ENCODE data around the gene GP1BB.

The GP1BB gene

DNA sequence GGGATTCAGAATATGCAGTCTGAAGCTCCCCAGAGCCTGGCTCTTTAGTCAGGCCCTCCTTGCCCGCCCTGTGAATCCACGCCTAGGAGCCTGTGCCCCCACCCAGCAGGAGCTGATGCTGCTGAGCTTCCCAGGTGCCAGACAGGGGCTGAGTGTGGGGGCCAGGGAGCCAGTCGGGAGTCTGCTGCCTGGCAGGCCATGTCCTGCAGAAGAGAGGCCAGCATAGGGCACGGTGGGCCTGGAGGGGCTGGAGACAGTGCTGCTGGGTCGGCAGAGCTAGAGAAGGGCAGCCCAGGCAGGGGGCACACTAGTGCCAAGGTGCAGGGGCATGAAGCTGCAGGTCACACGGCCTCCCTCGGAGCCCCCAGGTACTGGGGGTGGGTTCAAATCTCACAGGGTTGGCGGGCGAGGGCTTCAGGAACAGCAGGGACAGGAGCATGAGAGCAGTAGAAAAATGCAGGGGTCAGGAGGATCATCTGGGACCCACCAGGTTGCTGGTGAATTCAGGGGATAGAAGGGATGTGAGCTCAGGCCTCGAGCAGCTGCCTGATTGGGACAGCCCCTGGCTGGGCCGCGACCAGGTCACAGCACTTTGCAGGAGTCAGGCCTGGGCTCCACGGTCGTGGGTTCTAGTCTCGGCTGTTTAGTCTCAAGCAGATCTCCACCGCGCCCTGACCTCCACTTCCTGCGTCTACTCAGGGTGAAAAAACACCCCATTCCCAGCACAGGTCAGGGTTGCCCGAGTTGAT, 13.1 kb upstream of the GP1BB start:
- intact Hi-C loops (cut with DNase I): loop anchor here (10.0 kb wide), 1 partner anchor 755 kb away; no protein-coding TSS in a partner anchor
- peak in 3 of 10 donors; percentile 62 to 80 (median 70) for DNase-seq

GRCh38 chr22:19710769-19711106, 12.6 kb upstream of the GP1BB start:
- peak in 2 of 10 donors; percentile 42 to 66 for DNase-seq
- intact Hi-C loops (cut with DNase I): loop anchor here (10.0 kb wide), 1 partner anchor 756 kb away; no protein-coding TSS in a partner anchor

DNA sequence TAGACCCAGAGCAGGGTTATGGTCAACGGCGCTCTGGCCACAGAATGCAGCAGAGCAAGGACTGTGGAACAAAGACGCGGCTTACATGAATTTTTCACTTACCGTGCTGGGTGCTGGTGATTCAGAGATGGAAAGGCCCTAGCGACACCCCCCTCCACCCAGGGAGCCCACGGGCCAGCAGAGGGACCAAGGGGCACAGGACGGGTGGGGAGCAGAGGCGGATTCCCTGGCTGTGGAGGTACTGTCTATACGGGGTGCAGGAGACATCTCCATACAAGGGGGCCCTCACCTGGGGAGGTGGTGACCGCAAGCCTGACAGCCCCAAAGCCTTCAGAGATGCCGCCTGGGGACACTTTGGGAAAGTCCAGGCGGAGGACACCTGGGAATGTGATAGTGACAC, 10.1 kb upstream of the GP1BB start:
- intact Hi-C loops (cut with DNase I): loop anchor here (10.0 kb wide), 1 partner anchor 758 kb away; no protein-coding TSS in a partner anchor
- no peak for DNase-seq

- intact Hi-C loops (cut with DNase I): loop anchor here (10.0 kb wide), 1 partner anchor 759 kb away; no protein-coding TSS in a partner anchor
- no peak for DNase-seq
Observed at GRCh38 chr22:19713650-19714311, 9.6 kb upstream of the GP1BB start.

DNA sequence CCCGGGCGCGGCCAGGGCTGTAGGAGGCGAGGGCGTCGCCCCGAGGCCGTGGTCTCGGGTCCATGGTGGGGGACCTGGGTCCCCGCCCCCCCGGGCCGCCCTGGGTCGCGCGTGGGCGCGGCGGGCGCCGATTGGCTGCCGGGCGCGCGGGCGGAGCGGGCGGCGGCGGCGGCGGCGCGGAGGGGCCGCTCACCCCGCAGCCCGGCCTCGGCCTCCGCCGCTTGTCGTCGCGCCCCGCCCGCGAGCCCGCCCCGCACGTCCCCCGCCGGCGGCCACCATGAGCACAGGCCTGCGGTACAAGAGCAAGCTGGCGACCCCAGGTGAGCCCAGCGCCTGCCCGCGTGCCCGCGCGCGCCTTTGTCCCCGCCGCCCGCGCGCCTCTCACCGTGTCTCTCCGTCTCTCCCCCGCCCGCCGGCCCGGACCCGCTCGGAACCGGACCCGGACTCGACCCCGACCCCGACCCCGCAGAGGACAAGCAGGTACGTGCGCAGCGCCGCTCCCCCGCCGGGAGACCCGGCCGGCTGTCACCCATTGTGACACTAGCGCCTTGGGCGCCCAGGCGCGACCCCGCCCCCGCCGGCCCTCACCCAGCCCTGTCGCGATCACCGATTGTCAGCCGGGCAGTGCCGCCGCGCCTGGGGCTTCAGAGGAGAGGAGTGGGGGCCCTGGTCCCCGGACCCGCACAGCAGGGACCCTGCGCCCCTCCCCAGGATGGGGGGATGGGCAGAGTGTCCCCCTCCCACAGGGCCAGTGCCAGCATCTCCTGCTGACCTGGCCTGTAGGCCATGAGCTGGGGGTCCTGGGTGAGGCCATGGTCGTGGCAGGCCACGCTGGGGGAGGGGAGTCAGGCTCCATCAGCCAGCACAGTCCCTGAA, 8.8 kb upstream of the GP1BB start, which contains the start of gene SEPTIN5:
TSS of gene SEPTIN5 (plus strand) at position 192 of the 876 bp plus-strand sequence. CDS start at position 278, 86 bp downstream.
- intact Hi-C loops (cut with DNase I): loop anchor here (5.0 to 10.0 kb wide), 2 partner anchors 37 to 760 kb away; no protein-coding TSS in a partner anchor
- DNase-seq: peak in 1 of 10 donors; percentile 89

DNA sequence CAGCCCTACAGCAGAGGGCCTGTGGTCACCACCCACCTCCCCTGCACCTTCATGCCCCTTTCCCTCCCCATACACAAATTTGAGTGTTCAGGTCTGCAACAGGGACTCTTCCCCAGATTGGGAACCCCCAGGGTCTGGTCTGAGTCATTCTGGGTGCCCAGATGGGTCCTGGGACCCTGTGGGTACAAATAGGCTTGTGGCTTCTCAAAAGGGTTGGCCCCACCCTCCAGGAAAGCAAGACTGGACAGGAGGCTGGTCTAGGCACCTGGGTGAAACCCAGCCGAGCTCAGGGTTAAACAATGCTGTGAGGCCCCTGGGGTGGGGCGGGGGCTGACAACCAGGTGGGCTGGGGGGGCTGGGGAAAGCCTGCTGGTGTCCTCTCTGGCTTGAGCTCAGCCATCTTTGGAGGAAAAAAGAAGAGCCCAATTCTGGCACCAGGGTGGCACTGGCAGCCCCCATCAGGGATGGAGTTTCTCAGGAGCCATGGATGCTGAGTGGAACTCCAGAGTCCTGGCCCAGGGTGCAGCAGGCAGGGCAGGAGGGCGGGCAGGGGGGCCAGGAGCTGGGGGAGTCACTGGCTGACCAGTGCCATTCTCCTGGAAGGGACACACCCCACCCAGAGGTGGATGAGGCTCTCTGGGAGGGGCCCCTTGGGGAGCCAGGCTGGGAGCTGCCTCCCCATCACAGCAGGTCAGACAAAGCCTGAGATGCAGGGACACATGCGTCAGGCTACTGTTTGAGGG, 8.0 kb upstream of the GP1BB start:
- no peak for DNase-seq
- intact Hi-C loops (cut with DNase I): loop anchor here (5.0 to 10.0 kb wide), 2 partner anchors 38 to 761 kb away; no protein-coding TSS in a partner anchor

GRCh38 chr22:19716041-19716828, 7.1 kb upstream of the GP1BB start:
- no peak for DNase-seq
- intact Hi-C loops (cut with DNase I): loop anchor here (5.0 to 10.0 kb wide), 2 partner anchors 39 to 761 kb away; no protein-coding TSS in a partner anchor

DNA sequence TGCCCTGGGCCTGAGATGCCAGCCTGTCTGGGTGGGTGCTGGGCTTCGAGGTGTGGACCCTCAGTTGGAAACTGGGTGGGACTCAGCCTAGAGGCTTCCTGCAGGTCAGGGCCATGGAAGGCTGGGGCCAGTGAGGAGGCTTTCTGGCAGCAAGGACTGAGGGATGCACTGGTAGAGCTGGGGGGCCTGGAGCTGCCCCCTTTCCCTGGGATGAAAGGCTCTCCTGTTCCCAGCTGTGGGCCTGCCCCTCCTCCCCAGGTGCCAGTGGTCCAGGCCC, 6.6 kb upstream of the GP1BB start:
- intact Hi-C loops (cut with DNase I): loop anchor here (5.0 to 10.0 kb wide), 2 partner anchors 39 to 762 kb away; no protein-coding TSS in a partner anchor
- no peak for DNase-seq

DNA sequence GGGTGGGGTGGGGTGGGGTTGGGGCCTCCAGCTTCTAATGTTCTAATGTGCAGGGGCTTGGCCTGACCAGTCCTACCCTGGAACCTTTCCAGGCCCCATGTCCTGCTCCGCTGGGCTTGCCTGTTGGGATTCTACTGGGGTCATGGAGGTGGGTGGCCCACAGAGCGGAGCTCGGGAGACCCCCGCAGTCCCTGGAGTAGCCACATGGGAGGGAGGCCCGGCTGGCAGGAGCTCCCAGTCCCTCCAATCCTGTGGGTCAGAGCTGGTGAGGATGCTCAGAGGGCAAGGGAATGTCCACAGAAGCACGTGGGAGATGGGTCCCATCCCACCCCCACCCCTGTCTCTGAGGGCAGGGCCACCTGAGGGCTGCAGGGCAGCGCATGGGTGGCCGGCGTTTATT, 6.2 kb upstream of the GP1BB start:
- DNase-seq: no peak
- intact Hi-C loops (cut with DNase I): loop anchor here (5.0 to 10.0 kb wide), 2 partner anchors 40 to 762 kb away; no protein-coding TSS in a partner anchor

DNA sequence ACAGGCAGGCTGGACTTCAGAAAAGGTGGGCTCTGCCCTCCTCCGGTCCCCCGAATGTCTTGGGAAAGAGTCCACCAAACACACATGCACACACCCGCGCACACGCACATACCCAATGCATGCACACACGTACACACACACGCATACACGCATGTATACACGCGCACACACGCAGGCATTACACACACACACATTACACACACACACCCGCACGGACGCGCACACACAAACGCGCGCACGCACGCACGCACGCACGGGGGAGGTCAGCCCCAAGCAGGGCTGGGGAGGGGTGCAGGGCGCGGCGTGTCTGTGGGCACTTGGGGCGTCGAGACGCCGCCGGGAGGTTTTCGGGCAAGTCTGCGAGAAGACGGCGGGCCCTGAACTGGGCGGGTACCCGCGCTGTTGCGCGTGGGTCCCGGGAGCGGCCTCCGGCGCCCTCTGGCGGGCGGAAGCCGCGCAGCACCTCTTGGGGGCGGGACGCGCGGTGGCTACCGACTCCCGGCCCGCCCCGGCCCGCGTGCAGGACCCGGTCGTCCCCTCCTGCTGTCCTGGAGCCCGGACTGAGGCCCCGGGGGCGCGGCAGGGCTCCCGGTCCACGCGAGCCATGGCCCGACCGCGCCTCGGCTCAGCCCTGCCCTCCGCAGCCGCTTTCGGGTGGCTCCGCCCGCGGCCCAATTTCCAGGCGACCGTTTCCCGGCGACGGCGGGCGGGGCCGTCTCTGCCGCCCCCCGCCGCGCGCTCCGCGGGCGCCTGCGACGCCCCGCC, 5.5 kb upstream of the GP1BB start:
- DNase-seq: peak; percentile 61 to 96 (median 74)
- intact Hi-C loops (cut with DNase I): loop anchor here (2.0 to 10.0 kb wide), 3 partner anchors 41 to 763 kb away; no protein-coding TSS in a partner anchor

GRCh38 chr22:19718456-19719049, 4.8 kb upstream of the GP1BB start:
- no peak for DNase-seq
- intact Hi-C loops (cut with DNase I): loop anchor here (2.0 to 10.0 kb wide), 3 partner anchors 41 to 764 kb away; no protein-coding TSS in a partner anchor

GRCh38 chr22:19719050-19719482, 4.3 kb upstream of the GP1BB start:
- DNase-seq: no peak
- intact Hi-C loops (cut with DNase I): loop anchor here (2.0 to 10.0 kb wide), 3 partner anchors 42 to 764 kb away; no protein-coding TSS in a partner anchor

DNA sequence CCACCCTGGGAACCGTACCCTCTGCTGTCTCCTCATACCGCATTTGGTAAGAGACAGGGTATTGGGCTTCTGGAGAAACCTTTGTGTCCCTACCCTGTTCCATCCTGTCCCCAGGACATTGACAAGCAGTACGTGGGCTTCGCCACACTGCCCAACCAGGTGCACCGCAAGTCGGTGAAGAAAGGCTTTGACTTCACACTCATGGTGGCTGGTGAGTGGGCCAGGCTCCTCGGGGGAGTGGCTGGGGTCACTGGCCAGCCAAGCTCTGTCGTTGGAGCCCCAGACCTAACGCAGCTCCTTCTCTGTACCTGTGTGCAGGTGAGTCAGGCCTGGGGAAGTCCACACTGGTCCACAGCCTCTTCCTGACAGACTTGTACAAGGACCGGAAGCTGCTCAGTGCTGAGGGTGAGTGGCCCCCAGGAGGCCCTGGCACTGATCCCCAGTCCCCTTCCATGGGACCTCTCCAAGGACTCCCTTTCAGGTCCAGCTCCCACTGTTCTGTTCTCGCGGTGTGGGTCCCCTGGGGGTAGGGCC, 3.8 kb upstream of the GP1BB start:
- intact Hi-C loops (cut with DNase I): loop anchor here (2.0 to 10.0 kb wide), 3 partner anchors 42 to 765 kb away; no protein-coding TSS in a partner anchor
- DNase-seq: no peak

- intact Hi-C loops (cut with DNase I): no loop called here
- DNase-seq: no peak
Observed at GRCh38 chr22:19720150-19720827, 3.0 kb upstream of the GP1BB start.

DNA sequence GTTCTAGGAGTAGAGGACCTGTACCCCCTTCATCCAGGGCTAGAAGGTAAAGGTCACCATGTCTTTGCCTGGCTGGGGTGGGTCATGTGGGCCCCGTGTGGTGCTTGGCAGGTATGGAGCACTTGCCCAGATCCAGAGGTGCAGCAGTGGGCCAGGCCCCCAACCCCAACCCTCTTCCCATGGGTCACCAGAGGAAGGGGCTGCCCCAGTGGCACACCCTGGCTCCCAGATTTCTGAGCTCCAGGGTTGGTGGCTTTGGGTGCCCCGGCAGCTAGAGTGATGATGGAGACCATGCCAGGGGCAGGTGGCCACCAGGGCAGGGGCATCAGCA, 2.4 kb upstream of the GP1BB start:
- no peak for DNase-seq

DNA sequence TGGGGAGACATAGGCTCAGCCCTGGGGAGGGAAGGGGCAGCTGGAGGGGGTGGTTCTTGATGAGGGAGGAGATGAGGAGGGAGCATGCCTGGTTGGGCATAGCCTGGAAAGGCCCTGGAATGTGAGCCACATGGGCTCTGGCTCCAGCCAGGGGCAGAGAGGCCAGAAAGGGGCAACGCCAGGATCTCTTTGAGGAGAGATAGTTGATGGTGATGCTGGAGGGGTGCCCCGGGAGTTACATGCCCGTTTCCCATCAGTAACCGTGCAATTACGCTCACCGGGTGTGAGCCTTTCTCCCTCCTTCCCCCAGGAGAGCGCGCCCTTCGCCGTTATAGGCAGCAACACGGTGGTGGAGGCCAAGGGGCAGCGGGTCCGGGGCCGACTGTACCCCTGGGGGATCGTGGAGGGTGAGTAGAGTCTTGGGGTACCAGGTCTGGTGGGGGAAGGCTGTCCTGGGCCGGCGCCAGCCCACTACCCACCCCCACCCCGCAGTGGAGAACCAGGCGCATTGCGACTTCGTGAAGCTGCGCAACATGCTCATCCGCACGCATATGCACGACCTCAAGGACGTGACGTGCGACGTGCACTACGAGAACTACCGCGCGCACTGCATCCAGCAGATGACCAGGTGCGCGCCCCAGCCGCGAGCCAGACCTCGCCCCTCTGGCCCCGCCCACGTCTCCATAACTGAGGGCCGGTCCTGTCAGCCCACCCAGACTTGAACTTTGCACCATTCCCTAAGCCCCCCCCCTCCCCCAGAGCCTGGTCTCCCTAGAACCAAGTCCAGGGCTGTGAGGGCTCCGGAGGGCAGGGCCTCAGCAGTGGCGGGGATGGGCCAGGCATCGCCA, 1.8 kb upstream of the GP1BB start:
- DNase-seq: no peak
- intact Hi-C loops (cut with DNase I): no loop called here

More for the DNA sequence above, 2.4 kb upstream of the GP1BB start:
- intact Hi-C loops (cut with DNase I): no loop called here
